Gastrocnemius medialis (tissue), 4 donors: ENCODE measurements around the gene LRCH4. TPM values are rescaled to one million over a fixed set of nuclear protein-coding genes. Genes with fewer than 3 reads are reported as not detected.
A peak's percentile ranks its signal among the peaks of the same experiment; 100 is the strongest.

Experiments
- ATAC-seq, 2 donors: fragments of 150-250 bp; one replicate each; pipeline ENCODE4 v1.9.1; 2016
- DNase-seq, 2 donors: peaks; one replicate each; pipeline ENCODE4 v3.0.0-alpha.2; 2019
- H3K27ac ChIP-seq, 4 donors: fragments of 200-600 bp; sonication (generic); 1 replicate in 1 of 4; 2 replicates in 3 of 4; pipeline ENCODE4 v1.5.1; 2016 to 2018; ENCODE audit warnings: mild to moderate bottlenecking in 2 of 4, moderate library complexity in 1 of 4
- H3K27me3 ChIP-seq, 3 donors: fragments of 200-600 bp; sonication (generic) in 2 of 3; 1 replicate in 1 of 3; 2 replicates in 2 of 3; pipeline versions ENCODE4 v1.5.1 to v1.6.0; 2016 to 2019; ENCODE audit warnings: mild to moderate bottlenecking in 1 of 3, moderate library complexity in 1 of 3
- H3K36me3 ChIP-seq, 2 donors: fragments of 200-600 bp; sonication (generic) in 1 of 2; one replicate each; pipeline ENCODE4 v1.5.1; 2017 to 2018
- H3K4me1 ChIP-seq, 2 donors: fragments of 200-600 bp; sonication (generic) in 1 of 2; one replicate each; pipeline ENCODE4 v1.5.1; 2016 to 2017; ENCODE audit warnings: mild to moderate bottlenecking in 2 of 2
- H3K4me3 ChIP-seq, 4 donors: fragments of 200-600 bp; sonication (generic) in 3 of 4; 1 replicate in 1 of 4; 2 replicates in 3 of 4; pipeline ENCODE4 v1.5.1; 2016 to 2019; ENCODE audit warnings: mild to moderate bottlenecking in 2 of 4
- H3K9me3 ChIP-seq, 3 donors: fragments of 200-600 bp; sonication (generic) in 2 of 3; 1 replicate in 1 of 3; 2 replicates in 2 of 3; pipeline ENCODE4 v1.5.1; 2016 to 2019
- POLR2A ChIP-seq, 2 donors: fragments of 450-650 bp; IDR thresholded peaks; one replicate each; pipeline ENCODE4 v1.6.1; 2017; ENCODE audit warnings: antibody characterized with exemption in 2 of 2, mild to moderate bottlenecking in 2 of 2, moderate library complexity in 2 of 2
- in situ Hi-C, 4 donors: fragments of 200-750 bp; cut with MboI; loops; one replicate each; pipeline versions ENCODE4 v1.15.0 to v1.8.0; 2017; ENCODE audit warnings: low sequenced_read_pairs in 4 of 4
- intact Hi-C: fragments of 100-400 bp; cut with DNase I; formaldehyde crosslinking; loops from one replicate; pipeline ENCODE4 v1.15.1; 2023; ENCODE audit warnings: low total_unique reads
- total RNA-seq, 4 donors: library from RNA; depleted of rRNA; stranded (reverse); fragments of >200 nt; gene quantifications; one replicate each; pipeline versions ENCODE4 v1.1.0 to v1.2.3, GENCODE V29; 2016
- TF ChIP-seq, protein P1 (sequence below), 5 experiments: fragments of 450-650 bp in 3 of 5; fragments of 200-600 bp in 2 of 5; sonication (generic) in 2 of 5; IDR thresholded peaks in 4 of 5; conservative IDR thresholded peaks in 1 of 5; 1 replicate in 4 of 5; 2 replicates in 1 of 5; pipeline ENCODE4 v1.5.1; 2016 to 2019; ENCODE audit warnings: antibody characterized with exemption in 5 of 5, mild to moderate bottlenecking in 3 of 5, moderate library complexity in 3 of 5

Gene LRCH4
- total RNA-seq, 4 donors from 2014 or later = 71.1 to 105 (median 89.0) TPM

DNA sequence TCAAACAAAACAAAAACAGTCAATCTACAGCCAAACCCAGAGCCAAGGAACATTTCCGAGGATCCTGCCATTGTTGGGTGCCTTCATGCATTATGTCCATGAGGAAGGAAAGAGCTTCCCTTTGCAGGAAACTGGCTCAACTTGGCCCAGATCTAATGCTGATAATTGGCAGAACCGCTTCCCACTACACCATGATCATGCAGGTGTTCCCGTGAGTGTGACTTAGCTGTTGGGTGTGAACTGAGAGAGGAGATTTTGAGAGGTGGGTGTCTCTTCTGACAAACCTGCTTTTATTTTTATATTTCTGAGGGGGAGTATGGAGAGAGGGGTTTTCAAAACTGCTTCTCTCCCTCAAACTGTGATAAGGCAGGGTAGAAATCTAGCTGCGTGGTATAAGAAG, 26.8 kb downstream of the LRCH4 start:
- H3K27ac ChIP-seq = peak overlapping the region in 1 of 4 donors; percentile 18
- in situ Hi-C loops = loop anchor here in 3 of 4 donors (5.0 to 25.0 kb wide), 3 partner anchors 84 to 97 kb away; partner anchors contain the start of genes SPACDR (in 1 of the 3) and TSC22D4 (in 1 of the 3)

DNA sequence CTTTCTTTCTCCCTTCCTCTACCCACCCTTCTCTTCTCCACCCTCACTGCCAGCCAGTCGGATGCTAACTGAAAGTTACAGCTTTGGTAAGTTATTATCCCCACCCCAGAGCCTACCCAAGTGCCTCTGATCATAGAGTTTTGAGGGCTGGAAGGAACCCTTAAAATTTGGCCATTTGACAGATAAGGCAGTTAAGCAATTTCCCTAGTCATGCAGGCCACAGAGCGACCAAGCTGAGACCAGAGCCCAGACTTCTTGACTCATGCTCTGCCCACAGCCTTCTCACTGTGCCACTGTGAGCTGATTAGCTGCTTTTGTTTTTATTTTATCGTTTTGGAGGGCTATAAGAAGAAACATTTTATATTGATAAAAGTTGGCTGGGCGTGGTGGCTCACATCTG, 29.4 kb downstream of the LRCH4 start:
- no peaks in the 10 kb centered on the region for H3K27me3 ChIP-seq
- H3K4me3 ChIP-seq = no peak overlapping the region
- TF ChIP-seq, protein P1, sequence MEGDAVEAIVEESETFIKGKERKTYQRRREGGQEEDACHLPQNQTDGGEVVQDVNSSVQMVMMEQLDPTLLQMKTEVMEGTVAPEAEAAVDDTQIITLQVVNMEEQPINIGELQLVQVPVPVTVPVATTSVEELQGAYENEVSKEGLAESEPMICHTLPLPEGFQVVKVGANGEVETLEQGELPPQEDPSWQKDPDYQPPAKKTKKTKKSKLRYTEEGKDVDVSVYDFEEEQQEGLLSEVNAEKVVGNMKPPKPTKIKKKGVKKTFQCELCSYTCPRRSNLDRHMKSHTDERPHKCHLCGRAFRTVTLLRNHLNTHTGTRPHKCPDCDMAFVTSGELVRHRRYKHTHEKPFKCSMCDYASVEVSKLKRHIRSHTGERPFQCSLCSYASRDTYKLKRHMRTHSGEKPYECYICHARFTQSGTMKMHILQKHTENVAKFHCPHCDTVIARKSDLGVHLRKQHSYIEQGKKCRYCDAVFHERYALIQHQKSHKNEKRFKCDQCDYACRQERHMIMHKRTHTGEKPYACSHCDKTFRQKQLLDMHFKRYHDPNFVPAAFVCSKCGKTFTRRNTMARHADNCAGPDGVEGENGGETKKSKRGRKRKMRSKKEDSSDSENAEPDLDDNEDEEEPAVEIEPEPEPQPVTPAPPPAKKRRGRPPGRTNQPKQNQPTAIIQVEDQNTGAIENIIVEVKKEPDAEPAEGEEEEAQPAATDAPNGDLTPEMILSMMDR (IDR thresholded peaks at IDR 0.05 in 4 of 5, conservative IDR thresholded peaks at IDR 0.05 in 1 of 5) = no peak
- TF ChIP-seq POLR2A (IDR thresholded peaks at IDR 0.05) = no peak
- intact Hi-C loops (no loop called here), in situ Hi-C loops (loop anchor here in 3 of 4 donors (5.0 to 25.0 kb wide), 3 partner anchors 82 to 94 kb away; partner anchors contain the start of genes SPACDR (in 1 of the 3) and TSC22D4 (in 1 of the 3))
- no peaks in the 10 kb centered on the region for H3K4me1 ChIP-seq
- no peaks in the 10 kb centered on the region for H3K9me3 ChIP-seq
- peaks cover 0 to 21% of the 10 kb centered on the region in 2 donors for H3K36me3 ChIP-seq
- ATAC-seq = no peak
- H3K27ac ChIP-seq = no peak overlapping the region
- DNase-seq = no peak

More for the DNA sequence above, 26.8 kb downstream of the LRCH4 start:
- Histone ChIP-seq H3K4me3 (no peak overlapping the region), H3K27me3 (no peaks in the 10 kb centered on the region), H3K36me3 (peaks cover 0 to 14% of the 10 kb centered on the region in 2 donors), H3K4me1 (no peaks in the 10 kb centered on the region), H3K9me3 (no peaks in the 10 kb centered on the region)
- TF ChIP-seq, protein P1 (IDR thresholded peaks at IDR 0.05 in 4 of 5, conservative IDR thresholded peaks at IDR 0.05 in 1 of 5) = no peak
- TF ChIP-seq POLR2A (IDR thresholded peaks at IDR 0.05) = no peak
- ATAC-seq (no peak), DNase-seq (no peak)
- intact Hi-C loops = loop anchor here (1.0 kb wide), 1 partner anchor 90 kb away; no protein-coding TSS in a partner anchor

DNA sequence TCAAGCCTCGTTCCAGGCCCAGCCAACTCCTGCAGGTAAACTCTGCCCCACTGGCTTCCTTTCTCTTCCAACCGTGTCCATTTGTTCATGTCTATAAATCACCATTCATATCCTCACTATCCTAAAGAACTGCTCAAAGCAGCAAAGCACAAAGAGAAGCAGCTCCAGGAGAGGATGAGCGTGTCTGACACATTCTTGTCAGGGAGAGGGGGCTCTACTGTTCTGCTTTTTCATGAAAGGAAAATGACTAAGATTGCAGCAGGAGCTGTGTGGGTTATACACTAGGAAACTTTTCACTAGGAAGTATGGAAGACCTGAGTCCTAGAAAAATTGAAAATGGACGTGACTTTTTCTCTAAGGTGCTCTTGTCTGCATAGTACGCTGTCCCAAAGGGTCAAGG, 30.2 kb downstream of the LRCH4 start:
- TF ChIP-seq, protein P1 (IDR thresholded peaks at IDR 0.05 in 4 of 5, conservative IDR thresholded peaks at IDR 0.05 in 1 of 5) = no peak
- no peak for TF ChIP-seq POLR2A (IDR thresholded peaks at IDR 0.05)
- DNase-seq (no peak), ATAC-seq (no peak)
- Histone ChIP-seq H3K27ac (no peak overlapping the region), H3K9me3 (no peaks in the 10 kb centered on the region), H3K4me1 (no peaks in the 10 kb centered on the region), H3K36me3 (peaks cover 0 to 21% of the 10 kb centered on the region in 2 donors), H3K4me3 (no peak overlapping the region), H3K27me3 (no peaks in the 10 kb centered on the region)
- in situ Hi-C loops (loop anchor here in 3 of 4 donors (5.0 to 25.0 kb wide), 3 partner anchors 81 to 93 kb away; partner anchors contain the start of genes SPACDR (in 1 of the 3) and TSC22D4 (in 1 of the 3)), intact Hi-C loops (no loop called here)

DNA sequence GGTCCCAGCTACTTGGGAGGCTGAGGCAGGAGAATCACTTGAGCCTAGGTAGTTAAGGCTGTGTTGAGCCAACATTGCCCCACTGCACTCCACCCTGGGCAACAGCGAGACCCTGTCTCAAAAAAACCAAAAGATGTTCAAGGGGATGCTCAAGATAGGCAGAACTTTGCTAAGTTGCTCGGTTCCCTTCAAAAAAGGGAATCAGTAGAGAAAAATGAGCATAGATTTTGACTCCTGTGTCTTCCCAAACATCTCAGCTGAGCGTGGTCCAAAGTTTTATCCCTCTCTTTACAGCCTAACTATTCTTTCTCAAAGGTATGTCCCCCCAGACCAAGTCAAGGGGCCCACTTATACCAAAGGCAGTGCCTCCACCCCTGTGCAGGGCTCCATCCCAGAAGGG, 32.9 kb downstream of the LRCH4 start:
- intact Hi-C loops (no loop called here), in situ Hi-C loops (loop anchor here in 2 of 4 donors (10.0 to 25.0 kb wide), 2 partner anchors 78 to 91 kb away; partner anchors contain the start of genes SPACDR (in 1 of the 2) and TSC22D4 (in 1 of the 2))
- no peak overlapping the region for H3K27ac ChIP-seq
- no peak for TF ChIP-seq POLR2A (IDR thresholded peaks at IDR 0.05)
- TF ChIP-seq, protein P1 (IDR thresholded peaks at IDR 0.05 in 4 of 5, conservative IDR thresholded peaks at IDR 0.05 in 1 of 5) = no peak
- no peak overlapping the region for H3K4me3 ChIP-seq
- ATAC-seq (no peak), DNase-seq (no peak)
- H3K9me3 ChIP-seq = no peaks in the 10 kb centered on the region
- peaks cover 0 to 30% of the 10 kb centered on the region in 2 donors for H3K36me3 ChIP-seq
- H3K4me1 ChIP-seq = peaks cover 0 to 4% of the 10 kb centered on the region in 2 donors
- H3K27me3 ChIP-seq = no peaks in the 10 kb centered on the region
